Neural progenitor cell (in vitro differentiated cells): Measurements from ENCODE around the gene LPCAT2.

Experiments used
- EZH2 ChIP-seq: fragments of 200-600 bp; sonication (generic); IDR thresholded peaks from 2 replicates; pipeline ENCODE4 v1.6.1; 2017; ENCODE audit warnings: antibody characterized with exemption, mild to moderate bottlenecking, moderate library complexity
- TF ChIP-seq, protein P1 (sequence below): fragments of 200-600 bp; sonication (generic); IDR thresholded peaks from 2 replicates; pipeline ENCODE4 v1.5.1; 2017; ENCODE audit warnings: antibody characterized with exemption, mild to moderate bottlenecking

DNA sequence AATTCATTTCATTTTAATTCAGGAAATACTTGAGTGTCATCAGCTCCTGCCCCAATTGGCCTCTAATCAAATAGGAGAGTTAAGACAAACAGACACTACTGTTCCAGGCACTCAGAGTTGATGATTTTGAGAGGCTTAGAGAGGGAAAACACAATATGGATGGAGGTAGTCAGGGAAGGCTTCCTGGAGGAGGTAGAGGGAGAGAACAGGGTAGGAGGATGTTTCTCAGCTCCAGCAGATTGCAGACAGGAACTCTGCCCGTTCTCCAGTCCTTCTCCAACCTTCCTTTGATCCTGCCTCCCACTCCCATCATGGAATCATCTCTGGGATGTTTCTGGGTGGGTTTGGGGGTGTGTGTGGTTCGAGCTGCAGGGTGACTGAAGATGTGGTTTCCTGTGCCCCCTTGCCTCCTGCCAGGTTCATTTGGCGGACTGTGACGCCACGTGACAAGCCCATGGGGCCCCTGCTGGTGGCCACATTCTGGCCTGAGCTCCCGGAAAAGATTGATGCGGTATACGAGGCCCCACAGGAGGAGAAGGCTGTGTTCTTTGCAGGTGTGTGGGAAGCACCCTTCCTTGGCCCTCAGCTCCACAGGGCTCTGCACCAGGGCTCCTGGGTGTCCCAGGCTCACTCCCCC, 12.2 kb upstream of the LPCAT2 start:
- TF ChIP-seq, protein P1, sequence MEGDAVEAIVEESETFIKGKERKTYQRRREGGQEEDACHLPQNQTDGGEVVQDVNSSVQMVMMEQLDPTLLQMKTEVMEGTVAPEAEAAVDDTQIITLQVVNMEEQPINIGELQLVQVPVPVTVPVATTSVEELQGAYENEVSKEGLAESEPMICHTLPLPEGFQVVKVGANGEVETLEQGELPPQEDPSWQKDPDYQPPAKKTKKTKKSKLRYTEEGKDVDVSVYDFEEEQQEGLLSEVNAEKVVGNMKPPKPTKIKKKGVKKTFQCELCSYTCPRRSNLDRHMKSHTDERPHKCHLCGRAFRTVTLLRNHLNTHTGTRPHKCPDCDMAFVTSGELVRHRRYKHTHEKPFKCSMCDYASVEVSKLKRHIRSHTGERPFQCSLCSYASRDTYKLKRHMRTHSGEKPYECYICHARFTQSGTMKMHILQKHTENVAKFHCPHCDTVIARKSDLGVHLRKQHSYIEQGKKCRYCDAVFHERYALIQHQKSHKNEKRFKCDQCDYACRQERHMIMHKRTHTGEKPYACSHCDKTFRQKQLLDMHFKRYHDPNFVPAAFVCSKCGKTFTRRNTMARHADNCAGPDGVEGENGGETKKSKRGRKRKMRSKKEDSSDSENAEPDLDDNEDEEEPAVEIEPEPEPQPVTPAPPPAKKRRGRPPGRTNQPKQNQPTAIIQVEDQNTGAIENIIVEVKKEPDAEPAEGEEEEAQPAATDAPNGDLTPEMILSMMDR = no peak
- TF ChIP-seq EZH2 = no peak
